ENCODE data around the gene FOXP1. TPM values are rescaled to one million over a fixed set of nuclear protein-coding genes. Genes with fewer than 3 reads are reported as not detected.

FOXP1 gene
- total RNA-seq, 2 experiments from 2014 or later: 120 to 122 TPM

DNA sequence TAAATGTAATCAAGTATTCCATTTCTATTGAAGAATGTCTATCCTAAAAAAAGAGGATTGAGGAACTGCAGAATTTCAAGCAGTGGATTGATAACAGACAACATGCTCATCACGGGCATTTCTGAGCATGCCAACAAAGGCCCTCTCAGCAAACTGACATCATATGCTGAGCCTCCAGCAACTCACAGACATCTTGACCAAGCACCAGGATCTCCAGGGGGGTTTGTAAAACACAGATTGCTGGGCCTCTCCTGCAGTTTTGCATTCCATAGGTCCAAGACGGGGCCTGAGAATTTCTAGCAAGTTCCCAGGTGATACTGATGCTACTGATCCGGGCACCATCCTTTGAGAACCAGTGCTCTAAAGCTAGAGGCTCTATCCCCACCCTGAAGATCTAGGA, 85.0 kb downstream of the FOXP1 start:
- Mint-ChIP-seq H3K4me3 (no peak overlapping the region), H3K9me3 (ENCODE audit: insufficient read depth) (no peaks in the 10 kb centered on the region), H3K27me3 (ENCODE audit: low read depth) (no peaks in the 10 kb centered on the region), H3K4me1 (ENCODE audit: low read depth) (peaks cover 63% of the 10 kb centered on the region), H3K27ac (no peak overlapping the region), H3K36me3 (ENCODE audit: low read depth) (peaks cover 9% of the 10 kb centered on the region)
- DNase-seq: no peak
- CTCF ChIA-PET: interaction anchor here (1.2 to 1.8 kb wide), 3 partner anchors 10 to 186 kb away, joined by 3 to 4 read pairs (median 4); no protein-coding TSS in a partner anchor
- ATAC-seq: no peak
- POLR2A ChIA-PET: interaction anchor here (5.7 kb wide), 1 partner anchor 85 kb away, joined by 27 read pairs; the partner anchor contains the start of gene FOXP1

DNA sequence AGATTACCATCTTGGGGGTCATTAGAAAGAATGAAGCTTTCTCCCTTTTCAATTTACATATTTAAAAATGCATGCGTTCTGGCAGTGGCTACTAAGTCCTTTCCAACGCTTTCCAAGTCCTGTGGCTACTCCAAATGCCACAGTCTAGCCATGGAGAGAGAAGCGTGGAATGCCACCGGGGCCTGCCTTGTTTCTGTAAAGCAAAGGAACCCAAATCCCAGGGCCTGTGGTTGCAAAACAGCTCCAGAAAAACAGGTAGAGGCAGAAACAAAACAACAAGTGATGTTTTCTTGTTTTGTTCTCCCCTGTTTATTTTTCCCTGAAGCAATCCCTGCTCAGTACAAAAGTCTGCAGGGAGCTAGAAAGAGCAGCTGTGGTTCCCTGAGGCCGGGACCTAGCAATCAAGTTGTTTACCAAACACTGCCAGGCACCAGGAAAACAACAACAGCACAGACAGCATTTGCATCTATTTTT, 85.5 kb downstream of the FOXP1 start:
- ChIA-PET CTCF (interaction anchor here (1.1 to 1.8 kb wide), 5 partner anchors 10 to 185 kb away, joined by 3 to 4 read pairs (median 3); no protein-coding TSS in a partner anchor), POLR2A (interaction anchor here (1.6 to 5.7 kb wide), 2 partner anchors 10 to 85 kb away, joined by 7 to 27 read pairs; partner anchors contain the start of gene FOXP1)
- Mint-ChIP-seq H3K27ac (no peak overlapping the region), H3K36me3 (ENCODE audit: low read depth) (peaks cover 12% of the 10 kb centered on the region), H3K27me3 (ENCODE audit: low read depth) (no peaks in the 10 kb centered on the region), H3K4me3 (no peak overlapping the region), H3K9me3 (ENCODE audit: insufficient read depth) (no peaks in the 10 kb centered on the region), H3K4me1 (ENCODE audit: low read depth) (peaks cover 63% of the 10 kb centered on the region)
- ATAC-seq: no peak
- DNase-seq: no peak

DNA sequence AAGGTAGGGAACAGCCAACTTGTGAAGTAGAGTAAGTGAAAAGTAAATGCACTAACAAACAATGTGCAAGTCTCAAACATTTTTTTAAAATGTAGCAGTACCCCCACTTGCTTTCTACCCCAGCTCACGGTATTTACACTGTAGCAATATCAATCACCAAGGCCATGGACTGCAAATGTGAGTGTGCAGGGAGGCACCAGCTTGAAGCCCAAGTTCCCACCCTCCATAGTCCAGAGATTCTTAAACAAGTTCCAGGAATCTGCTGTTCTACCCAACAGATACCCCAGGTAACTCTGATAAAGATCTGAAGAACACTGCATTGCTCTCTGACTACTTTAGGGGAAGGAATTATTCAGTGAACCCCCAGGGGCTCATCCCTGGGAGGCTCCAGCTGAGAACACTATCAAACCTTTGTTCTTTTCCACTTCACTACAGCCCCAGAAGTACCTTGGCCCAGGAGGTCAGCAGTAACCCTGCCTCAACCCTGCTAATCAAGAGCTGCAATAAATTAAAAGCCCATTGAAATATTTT, 86.1 kb downstream of the FOXP1 start:
- no peaks in the 10 kb centered on the region for H3K9me3 Mint-ChIP-seq (ENCODE audit: insufficient read depth)
- CTCF ChIA-PET: interaction anchor here (1.1 to 2.6 kb wide), 10 partner anchors 9 to 401 kb away, joined by 3 to 18 read pairs (median 4); no protein-coding TSS in a partner anchor
- peaks cover 66% of the 10 kb centered on the region for H3K4me1 Mint-ChIP-seq (ENCODE audit: low read depth)
- H3K36me3 Mint-ChIP-seq (ENCODE audit: low read depth): peaks cover 17% of the 10 kb centered on the region
- H3K27me3 Mint-ChIP-seq (ENCODE audit: low read depth): no peaks in the 10 kb centered on the region
- POLR2A ChIA-PET: interaction anchor here (1.3 to 5.7 kb wide), 4 partner anchors 9 to 86 kb away, joined by 3 to 27 read pairs (median 6); partner anchors contain the start of gene FOXP1
- no peak overlapping the region for H3K27ac Mint-ChIP-seq
- no peak overlapping the region for H3K4me3 Mint-ChIP-seq
- DNase-seq (no peak), ATAC-seq (no peak)

DNA sequence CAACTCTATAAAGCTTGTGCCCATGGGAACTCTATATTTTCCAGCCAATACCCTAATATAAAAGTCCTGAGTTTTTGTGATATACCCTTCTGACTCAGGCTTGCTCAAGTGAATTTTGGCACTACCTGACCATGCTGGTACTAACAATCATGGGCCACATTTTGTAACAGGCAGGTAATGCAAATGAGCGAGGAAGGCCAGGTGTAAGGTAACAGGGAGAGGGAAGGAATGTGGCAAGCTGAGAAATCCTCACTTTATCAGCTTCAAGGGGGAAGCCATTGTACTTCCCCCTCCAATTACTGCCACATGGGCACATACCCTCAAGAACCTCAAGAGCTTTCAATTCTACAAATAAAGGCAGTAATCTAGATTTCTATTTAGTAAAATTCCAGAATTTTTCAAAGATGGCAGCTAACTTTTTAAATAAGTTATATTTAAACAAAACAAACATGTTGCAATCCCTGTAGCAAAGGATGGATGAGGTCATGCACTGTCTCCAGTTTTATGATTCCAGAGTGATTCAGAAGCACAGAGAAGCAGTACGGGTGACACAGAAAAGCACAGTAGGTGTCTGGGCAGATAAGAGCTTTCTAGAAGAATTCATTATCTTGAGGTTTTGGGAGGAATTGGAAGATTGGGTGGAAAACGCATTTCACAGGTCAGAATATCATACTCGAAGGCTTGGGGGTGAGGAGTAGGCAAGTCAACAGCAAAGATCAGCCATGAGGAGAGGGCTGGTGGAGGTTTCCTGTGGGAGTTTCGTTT, 87.6 kb downstream of the FOXP1 start:
- peaks cover 7% of the 10 kb centered on the region for H3K9me3 Mint-ChIP-seq (ENCODE audit: insufficient read depth)
- CTCF ChIA-PET: interaction anchor here (0.5 to 2.7 kb wide), 13 partner anchors 10 to 400 kb away, joined by 3 to 18 read pairs (median 4); no protein-coding TSS in a partner anchor

DNA sequence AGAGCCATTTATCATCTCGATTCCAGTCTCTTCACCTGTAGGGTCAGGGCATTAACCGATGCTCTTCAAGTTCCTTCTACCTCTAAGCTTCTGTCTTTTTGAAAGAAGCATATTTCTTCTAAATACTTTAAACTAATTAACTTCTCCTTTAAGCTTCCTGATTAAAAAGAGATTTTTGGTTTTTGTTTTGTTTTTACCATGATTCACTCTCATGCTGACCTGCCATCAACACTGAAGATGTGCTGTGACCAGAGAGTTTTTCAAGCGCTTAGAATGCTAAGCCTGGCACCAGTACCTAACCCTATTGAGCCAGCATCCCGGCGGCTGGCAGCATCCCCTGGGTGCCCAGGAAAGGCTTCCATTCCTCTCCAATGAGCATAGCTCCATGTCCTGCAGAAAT, 89.3 kb downstream of the FOXP1 start:
- POLR2A ChIA-PET: interaction anchor here (1.0 to 5.7 kb wide), 3 partner anchors 40 to 365 kb away, joined by 4 to 27 read pairs (median 5); partner anchors contain the start of gene FOXP1
- H3K27ac Mint-ChIP-seq: peak overlapping the region; percentile 81
- H3K36me3 Mint-ChIP-seq (ENCODE audit: low read depth): peaks cover 34% of the 10 kb centered on the region
- peaks cover 7% of the 10 kb centered on the region for H3K9me3 Mint-ChIP-seq (ENCODE audit: insufficient read depth)
- ATAC-seq (no peak), DNase-seq (no peak)
- no peaks in the 10 kb centered on the region for H3K27me3 Mint-ChIP-seq (ENCODE audit: low read depth)
- H3K4me3 Mint-ChIP-seq: no peak overlapping the region
- peaks cover 81% of the 10 kb centered on the region for H3K4me1 Mint-ChIP-seq (ENCODE audit: low read depth)
- CTCF ChIA-PET: interaction anchor here (1.0 to 2.7 kb wide), 4 partner anchors 39 to 487 kb away, joined by 3 to 11 read pairs (median 6); no protein-coding TSS in a partner anchor

More for the DNA sequence above, 87.6 kb downstream of the FOXP1 start:
- Mint-ChIP-seq H3K4me3 (peak overlapping the region; percentile 66), H3K4me1 (ENCODE audit: low read depth) (peaks cover 71% of the 10 kb centered on the region), H3K27me3 (ENCODE audit: low read depth) (no peaks in the 10 kb centered on the region), H3K36me3 (ENCODE audit: low read depth) (peaks cover 25% of the 10 kb centered on the region), H3K27ac (peak overlapping the region; percentile 90)
- ATAC-seq: peak; percentile 69
- POLR2A ChIA-PET: interaction anchor here (0.6 to 5.7 kb wide), 10 partner anchors 9 to 366 kb away, joined by 3 to 27 read pairs (median 4); partner anchors contain the start of gene FOXP1
- DNase-seq: peak; percentile 52

DNA sequence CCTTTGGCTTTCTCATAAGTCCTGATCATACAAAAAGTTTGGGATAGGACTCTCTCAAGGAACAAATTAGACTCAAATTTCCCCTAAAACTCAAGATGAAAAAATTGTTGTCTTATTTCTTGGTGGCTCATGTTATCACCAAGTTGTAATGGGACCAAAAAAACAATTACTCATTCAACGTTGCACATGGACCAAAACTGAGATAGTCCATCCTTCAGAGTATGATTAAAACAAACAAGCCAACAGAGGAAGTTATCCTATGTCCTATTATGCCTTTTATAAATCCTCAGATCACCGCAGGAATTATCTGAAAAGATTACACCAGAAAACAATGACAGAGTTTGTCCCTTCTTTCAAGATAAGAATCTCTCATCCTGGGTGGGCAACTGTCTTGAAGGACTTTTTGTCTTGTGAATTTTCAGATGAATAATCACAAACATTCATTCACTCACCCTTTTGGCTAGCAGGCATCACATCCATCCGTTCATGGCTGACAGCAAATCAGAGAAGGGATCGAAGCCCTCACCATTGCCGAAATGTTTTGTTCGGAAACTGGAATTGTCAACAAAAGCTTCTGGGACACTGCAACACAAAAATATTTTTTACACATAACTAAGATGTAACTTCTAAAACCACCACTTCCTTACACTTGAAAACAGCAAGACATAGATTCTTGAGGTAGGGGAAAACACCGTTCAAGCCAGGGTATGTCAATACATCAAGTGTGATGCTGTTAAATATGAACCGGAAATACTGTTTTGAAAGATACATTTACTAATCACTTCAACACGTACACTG, 90.4 kb downstream of the FOXP1 start:
- H3K4me3 Mint-ChIP-seq: peak overlapping the region; percentile 71
- DNase-seq (peak; percentile 42), ATAC-seq (peak; percentile 53)
- H3K36me3 Mint-ChIP-seq (ENCODE audit: low read depth): peaks cover 36% of the 10 kb centered on the region
- peaks cover 88% of the 10 kb centered on the region for H3K4me1 Mint-ChIP-seq (ENCODE audit: low read depth)
- H3K9me3 Mint-ChIP-seq (ENCODE audit: insufficient read depth): peaks cover 7% of the 10 kb centered on the region
- no peaks in the 10 kb centered on the region for H3K27me3 Mint-ChIP-seq (ENCODE audit: low read depth)
- ChIA-PET CTCF (interaction anchor here (1.3 kb wide), 2 partner anchors 37 to 486 kb away, joined by 3 to 9 read pairs; no protein-coding TSS in a partner anchor), POLR2A (interaction anchor here (1.0 to 5.7 kb wide), 2 partner anchors 90 to 364 kb away, joined by 5 to 27 read pairs; partner anchors contain the start of gene FOXP1)
- peak overlapping the region; percentile 92 for H3K27ac Mint-ChIP-seq

DNA sequence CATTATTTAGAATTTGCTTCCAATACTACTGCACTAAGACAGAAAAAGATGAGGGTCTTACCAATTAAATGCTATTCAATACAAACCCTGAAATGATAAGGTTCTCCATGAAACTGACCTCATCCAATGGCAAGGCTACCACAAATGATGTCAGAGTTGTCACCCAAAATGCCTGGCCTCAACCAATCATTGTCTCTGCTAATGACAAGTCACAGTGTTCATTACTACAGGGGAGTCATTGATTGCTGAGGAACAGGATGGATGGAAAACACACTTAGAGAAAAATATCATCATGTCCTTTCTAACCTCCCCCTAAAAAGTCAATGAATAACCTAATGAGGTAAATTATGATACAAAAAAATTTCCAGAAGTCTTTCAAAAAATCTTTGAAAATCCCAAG, 91.0 kb downstream of the FOXP1 start:
- Mint-ChIP-seq H3K27ac (peak overlapping the region; percentile 92), H3K4me1 (ENCODE audit: low read depth) (peaks cover 91% of the 10 kb centered on the region), H3K36me3 (ENCODE audit: low read depth) (peaks cover 36% of the 10 kb centered on the region), H3K27me3 (ENCODE audit: low read depth) (no peaks in the 10 kb centered on the region), H3K4me3 (peak overlapping the region; percentile 71), H3K9me3 (ENCODE audit: insufficient read depth) (peaks cover 7% of the 10 kb centered on the region)
- DNase-seq: peak; percentile 35
- ChIA-PET POLR2A (no interaction called here), CTCF (interaction anchor here (1.1 to 1.3 kb wide), 2 partner anchors 9 to 75 kb away, joined by 3 to 4 read pairs; no protein-coding TSS in a partner anchor)
- ATAC-seq: no peak

DNA sequence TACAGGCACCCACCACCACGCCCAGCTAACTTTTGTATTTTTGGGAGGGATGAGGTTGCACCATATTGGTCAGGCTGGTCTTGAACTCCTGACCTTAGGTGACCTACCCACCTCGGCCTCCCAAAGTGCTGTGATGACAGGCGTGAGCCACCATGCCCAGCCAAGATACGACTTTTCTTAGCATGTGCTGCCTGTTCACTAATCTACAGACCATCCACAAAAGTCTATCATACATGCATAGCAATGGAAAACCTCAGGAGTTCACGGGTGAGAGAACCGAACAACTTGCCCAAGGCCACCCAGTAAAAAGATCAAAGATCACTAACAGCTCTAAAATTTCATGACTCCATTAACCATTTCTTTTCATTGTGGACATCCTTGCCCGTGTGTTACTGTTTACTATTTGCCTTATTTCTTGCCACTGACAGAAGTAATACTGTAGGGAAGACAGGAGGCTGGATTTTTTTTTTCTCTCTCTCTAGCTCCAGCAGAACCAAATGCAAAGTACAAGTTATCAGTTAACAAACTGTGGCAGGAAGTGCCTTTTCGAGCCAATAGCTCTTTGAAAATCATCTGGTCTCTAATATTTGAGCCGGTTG, 92.3 kb downstream of the FOXP1 start:
- POLR2A ChIA-PET: interaction anchor here (1.1 to 1.2 kb wide), 2 partner anchors 37 to 92 kb away, joined by 3 read pairs; partner anchors contain the start of gene FOXP1
- ATAC-seq: no peak
- peaks cover 91% of the 10 kb centered on the region for H3K4me1 Mint-ChIP-seq (ENCODE audit: low read depth)
- peak overlapping the region; percentile 67 for H3K27ac Mint-ChIP-seq
- H3K4me3 Mint-ChIP-seq: peak overlapping the region; percentile 42
- H3K9me3 Mint-ChIP-seq (ENCODE audit: insufficient read depth): peaks cover 7% of the 10 kb centered on the region
- H3K27me3 Mint-ChIP-seq (ENCODE audit: low read depth): no peaks in the 10 kb centered on the region
- DNase-seq: no peak
- H3K36me3 Mint-ChIP-seq (ENCODE audit: low read depth): peaks cover 36% of the 10 kb centered on the region
- CTCF ChIA-PET: interaction anchor here (0.9 to 2.7 kb wide), 6 partner anchors 12 to 104 kb away, joined by 3 to 13 read pairs (median 4); no protein-coding TSS in a partner anchor

DNA sequence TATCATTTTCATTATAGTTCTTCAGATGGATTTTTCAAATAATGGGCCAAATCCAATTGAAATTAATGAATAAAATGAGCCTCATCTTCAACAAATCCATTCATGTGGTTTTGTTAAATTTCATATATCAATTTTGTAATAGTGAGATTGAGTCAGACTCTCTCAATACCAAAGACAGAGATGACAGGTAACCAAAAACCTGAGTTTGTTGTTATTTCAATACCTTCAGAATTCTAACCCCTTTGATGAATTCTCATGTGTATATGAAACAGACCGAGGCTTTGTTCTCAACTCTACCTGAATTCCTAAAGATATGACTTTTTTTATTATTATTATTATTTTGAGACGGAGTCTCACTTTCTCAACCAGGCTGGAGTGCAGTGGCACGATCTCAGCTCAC, 92.8 kb downstream of the FOXP1 start:
- Mint-ChIP-seq H3K9me3 (ENCODE audit: insufficient read depth) (peaks cover 7% of the 10 kb centered on the region), H3K27me3 (ENCODE audit: low read depth) (no peaks in the 10 kb centered on the region), H3K36me3 (ENCODE audit: low read depth) (peaks cover 39% of the 10 kb centered on the region), H3K4me3 (no peak overlapping the region), H3K27ac (no peak overlapping the region), H3K4me1 (ENCODE audit: low read depth) (peaks cover 91% of the 10 kb centered on the region)
- ChIA-PET POLR2A (interaction anchor here (1.1 to 1.2 kb wide), 2 partner anchors 36 to 92 kb away, joined by 3 read pairs; partner anchors contain the start of gene FOXP1), CTCF (interaction anchor here (1.1 to 2.7 kb wide), 3 partner anchors 21 to 104 kb away, joined by 3 to 13 read pairs (median 7); no protein-coding TSS in a partner anchor)
- ATAC-seq (no peak), DNase-seq (no peak)

DNA sequence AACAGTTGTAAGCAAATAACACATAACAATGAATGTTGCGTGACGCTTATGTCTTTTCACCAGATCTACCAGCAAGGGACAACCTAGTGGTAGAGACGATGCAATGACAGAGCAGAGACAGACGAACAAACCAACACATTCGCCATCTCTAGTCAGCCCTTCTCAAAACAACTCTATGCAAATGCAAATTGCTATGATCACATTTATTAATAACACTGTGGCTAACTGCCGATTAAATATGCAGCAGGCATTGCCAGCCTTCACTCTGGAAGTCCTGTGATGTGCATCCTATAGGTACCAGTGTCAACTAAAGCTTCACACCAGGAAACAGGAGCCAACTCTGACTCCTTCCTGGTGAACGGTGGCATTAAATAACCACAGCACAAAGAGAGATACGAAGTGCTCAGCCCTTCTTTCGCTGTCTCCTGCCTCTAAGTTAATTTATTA, 94.2 kb downstream of the FOXP1 start:
- Mint-ChIP-seq H3K36me3 (ENCODE audit: low read depth) (peaks cover 36% of the 10 kb centered on the region), H3K4me1 (ENCODE audit: low read depth) (peaks cover 89% of the 10 kb centered on the region), H3K9me3 (ENCODE audit: insufficient read depth) (peaks cover 7% of the 10 kb centered on the region), H3K27ac (peak overlapping the region; percentile 94), H3K4me3 (peak overlapping the region; percentile 62), H3K27me3 (ENCODE audit: low read depth) (no peaks in the 10 kb centered on the region)
- DNase-seq: peak; percentile 59
- ATAC-seq: peak; percentile 54
- POLR2A ChIA-PET: interaction anchor here (0.6 to 1.9 kb wide), 5 partner anchors 8 to 359 kb away, joined by 3 to 7 read pairs (median 4); no protein-coding TSS in a partner anchor
- CTCF ChIA-PET: interaction anchor here (0.9 to 2.7 kb wide), 9 partner anchors 9 to 46 kb away, joined by 3 to 13 read pairs (median 4); no protein-coding TSS in a partner anchor
